Muscle of arm (tissue), 12 donors: ENCODE measurements around the gene ADORA1. TPM values are rescaled to one million over a fixed set of nuclear protein-coding genes. Genes with fewer than 3 reads are reported as not detected.

Source experiments
- DNase-seq: peaks from one replicate; pipeline ENCODE4 v3.0.0-alpha.2; 2013
- polyA plus RNA-seq, 12 donors: library from polyadenylated mRNA; unstranded; fragments of 120-200 nt; gene quantifications; one replicate each; pipeline ENCODE4 v1.2.1, GENCODE V29; 2013; ENCODE audit not compliant: insufficient read length in 12 of 12

ADORA1 gene
- polyA plus RNA-seq, 12 donors = 2.1 to 8.3 (median 3.2) TPM; not detected in 2

- no peak for DNase-seq
Measured at GRCh38 chr1:203185061-203185461, 57.5 kb downstream of the ADORA1 start.

DNA sequence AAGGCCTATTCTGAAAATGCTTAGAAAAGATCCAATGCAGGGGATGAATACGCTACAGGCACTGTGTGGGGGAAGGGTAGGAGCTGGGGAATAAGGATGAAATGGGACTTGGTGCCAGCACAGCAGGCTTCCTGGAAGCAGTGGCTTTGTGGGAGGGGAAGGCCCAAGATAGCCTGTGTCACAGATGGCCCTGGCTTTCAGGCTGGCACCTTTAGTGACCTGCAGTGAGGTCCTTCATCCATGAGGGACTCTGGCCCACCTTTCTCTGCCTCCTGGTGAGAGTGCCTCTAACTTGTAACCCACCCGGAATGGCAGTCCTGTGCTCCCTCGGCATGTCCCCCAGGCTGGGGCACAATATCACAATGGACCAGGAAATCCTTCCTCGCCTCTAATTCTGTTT, 58.1 kb downstream of the ADORA1 start:
- DNase-seq = no peak

DNA sequence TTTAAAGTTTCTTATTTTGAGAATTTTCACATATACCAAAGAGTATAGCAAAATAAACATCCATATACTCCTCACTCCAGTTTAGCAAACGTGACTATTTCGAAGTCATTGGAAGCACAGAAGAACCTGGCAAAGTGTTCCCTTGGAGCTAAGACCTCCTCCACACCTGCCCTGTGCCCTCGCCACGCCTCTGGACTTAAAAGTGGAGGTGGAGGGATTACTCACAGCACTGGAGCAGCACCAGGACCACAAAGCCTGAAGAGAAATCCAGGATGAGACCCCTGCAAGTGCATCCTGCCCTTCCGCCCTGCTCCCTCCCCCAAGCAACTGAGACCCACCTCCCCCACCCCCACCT, 58.5 kb downstream of the ADORA1 start:
- no peak for DNase-seq

DNA sequence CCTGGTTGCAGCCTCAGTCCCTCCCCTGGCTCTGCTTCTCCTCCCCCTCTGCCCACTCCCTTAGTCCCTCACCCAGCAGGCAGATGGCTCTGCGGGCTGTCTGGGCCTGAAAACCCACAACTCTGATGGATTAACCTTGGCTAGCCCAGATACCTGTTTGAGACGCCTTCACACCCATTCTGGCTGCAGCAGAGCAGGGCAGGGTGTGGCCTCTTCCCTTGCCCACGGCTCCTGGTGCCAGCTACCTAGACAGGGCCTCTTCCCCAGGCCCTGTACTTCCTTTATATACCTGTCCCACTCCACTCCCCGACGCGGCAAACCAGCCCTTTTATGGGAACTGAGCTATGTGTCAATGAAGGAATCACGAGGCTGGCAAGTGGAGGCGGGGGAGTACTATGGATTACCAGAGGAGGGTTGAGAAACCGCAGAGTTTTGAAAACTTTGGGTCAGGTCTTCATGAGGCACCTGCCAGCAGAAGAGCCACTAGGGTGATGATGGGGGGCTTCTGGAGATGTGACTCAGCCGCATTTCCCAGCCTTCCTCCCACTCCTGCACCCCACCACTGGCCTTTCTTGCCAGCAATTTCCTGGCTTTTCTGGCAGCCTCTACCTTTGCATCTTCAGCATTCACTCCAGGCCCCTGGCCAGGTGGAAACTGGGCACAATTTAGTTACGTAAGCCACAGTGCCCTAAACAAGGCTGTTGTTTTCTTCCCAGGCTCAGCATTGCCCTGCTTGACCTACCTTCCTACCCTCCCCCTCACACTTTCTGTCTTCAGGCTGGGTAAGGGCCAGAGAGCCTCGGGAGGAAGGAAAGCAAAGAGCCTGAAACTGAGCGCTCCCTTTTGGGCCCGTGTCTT, 59.1 kb downstream of the ADORA1 start, which contains the start of gene CHI3L1:
Gene CHI3L1 (minus strand): TSS at position 259 of the 858 bp plus-strand sequence. CDS start 81 bp downstream, at position 178.
- DNase-seq = no peak

- no peak for DNase-seq
Measured at GRCh38 chr1:203187304-203187685, 59.8 kb downstream of the ADORA1 start.

DNA sequence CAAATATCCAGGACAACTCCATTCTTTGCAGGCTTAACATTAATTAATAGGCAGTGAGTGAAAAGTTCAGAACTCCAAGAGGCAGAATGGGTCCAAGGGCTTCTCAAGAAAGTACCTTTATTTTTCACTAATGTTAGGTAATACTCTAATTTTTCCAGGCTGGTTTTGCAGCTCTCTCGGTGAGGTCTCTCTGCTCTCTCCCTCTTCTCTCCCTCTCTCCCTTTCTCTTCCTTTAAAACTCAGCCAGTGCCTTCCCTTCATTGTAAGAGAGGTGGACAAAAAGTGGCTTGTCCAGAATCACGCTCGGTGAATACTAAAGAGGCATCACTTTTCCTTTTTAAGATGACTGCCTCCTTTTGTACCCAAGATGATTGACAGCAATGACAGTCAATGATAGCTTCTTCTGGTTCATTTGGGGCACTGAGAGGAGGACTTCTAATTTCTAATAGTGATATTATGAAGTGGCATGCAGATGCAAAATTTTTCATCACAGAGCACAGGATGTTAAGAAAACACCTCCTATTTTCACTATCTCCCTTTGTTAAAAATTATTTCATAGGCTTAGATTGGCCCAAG, 60.3 kb downstream of the ADORA1 start:
- DNase-seq = no peak

DNA sequence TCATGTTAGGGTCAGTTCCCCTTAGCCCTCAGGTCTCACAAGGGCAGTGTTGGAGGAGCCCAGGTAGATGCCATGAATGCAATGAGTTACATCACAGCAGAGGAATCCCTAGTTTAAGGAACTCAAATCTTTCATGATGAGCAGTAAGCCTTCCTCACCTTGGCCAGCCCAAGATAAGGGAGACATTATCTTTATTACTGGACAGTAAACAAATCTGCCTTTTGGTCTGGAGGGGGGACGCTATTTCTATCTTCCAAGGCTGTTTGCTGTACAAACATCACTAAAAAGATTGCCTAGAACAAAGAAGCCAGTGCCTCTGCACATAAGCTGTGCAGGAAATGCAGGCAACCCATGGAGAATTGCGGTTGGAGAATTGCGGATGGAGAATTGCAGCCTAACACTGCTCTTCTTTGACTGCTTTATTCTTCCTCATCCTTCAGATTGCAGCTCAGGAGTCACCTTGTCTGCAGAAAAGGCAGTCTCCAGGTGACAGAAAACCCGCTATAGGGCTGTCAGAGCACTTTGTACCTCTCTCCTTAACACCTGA, 61.2 kb downstream of the ADORA1 start:
- no peak for DNase-seq

- DNase-seq = no peak
Measured at GRCh38 chr1:203189951-203190352, 62.4 kb downstream of the ADORA1 start.

DNA sequence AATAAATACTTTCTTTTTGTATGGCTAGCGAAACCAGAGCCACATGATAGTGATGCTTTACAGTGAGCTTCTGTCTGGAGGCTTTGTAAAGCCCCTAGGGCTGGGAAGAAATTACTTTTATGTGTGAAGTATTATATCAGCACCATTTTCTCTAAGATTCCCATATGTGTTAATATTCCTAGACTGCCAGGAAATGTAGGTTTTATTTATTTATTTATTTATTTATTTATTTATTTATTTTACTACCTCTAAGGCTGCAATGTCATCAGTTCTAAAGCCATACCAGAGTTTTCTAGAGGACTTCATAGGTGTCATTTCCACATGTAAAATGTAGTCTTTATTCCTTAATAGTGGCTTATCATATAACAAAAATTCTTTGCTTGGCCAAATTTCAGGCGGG, 63.4 kb downstream of the ADORA1 start:
- no peak for DNase-seq

GRCh38 chr1:203196371-203196770, 68.8 kb downstream of the ADORA1 start:
- no peak for DNase-seq

- DNase-seq = no peak
Measured at GRCh38 chr1:203197625-203198024, 70.1 kb downstream of the ADORA1 start.

DNA sequence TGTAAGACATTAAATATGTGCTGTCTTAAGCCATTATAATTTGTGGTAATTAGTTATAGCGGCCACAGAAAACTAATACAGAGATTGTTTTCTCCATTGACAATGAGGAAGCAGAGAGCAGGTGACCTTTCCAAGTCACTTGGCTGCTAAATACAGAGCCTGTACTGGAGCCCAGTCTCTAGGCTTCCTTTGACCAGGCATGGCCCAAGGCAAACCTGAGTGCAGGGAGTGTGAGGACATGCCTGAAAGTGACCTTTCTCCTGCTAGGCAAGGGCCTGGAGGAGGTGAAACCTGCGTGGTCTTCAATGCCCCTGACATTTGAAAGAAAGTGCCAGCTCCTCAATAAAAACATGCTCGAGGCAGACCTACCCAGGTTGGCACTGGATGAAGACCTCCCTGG, 71.5 kb downstream of the ADORA1 start:
- no peak for DNase-seq

- no peak for DNase-seq
Measured at GRCh38 chr1:203199481-203199815, 71.9 kb downstream of the ADORA1 start.

DNA sequence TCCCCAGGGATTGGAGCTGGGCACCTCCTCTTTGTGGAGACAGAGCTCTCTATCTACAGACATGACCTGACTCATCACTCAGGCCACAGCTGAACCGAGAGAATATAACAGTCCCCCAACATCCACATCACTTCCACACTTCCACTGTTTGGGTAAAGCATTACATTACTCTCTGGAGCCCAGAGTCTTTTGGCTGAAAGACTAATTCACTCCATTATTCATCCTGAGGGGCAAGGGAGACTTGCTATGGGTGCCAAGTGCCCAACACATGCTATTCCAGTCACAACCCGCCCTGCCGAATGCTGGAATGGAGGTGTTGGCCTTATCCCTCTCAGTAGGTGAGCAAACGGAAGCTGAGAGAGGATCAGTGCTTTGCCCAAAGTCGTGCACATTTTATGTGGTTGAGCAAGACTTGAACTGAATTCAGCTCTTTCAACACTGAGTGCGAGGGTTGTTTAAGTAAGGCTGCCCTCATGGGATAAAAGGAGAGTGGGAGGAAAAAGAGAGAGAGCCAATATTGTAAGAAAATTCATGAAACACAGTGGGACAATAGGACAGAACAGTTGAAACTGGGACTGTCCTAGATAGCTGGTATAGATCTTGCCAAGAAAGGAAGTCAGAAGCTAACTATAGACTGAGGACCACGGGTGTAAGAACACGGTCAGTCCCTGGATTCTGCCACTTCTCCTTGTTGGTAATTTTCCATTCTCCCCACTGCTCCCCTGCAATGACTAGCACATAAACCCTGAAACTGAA, 72.5 kb downstream of the ADORA1 start:
- DNase-seq = no peak

- no peak for DNase-seq
Measured at GRCh38 chr1:203200916-203201315, 73.4 kb downstream of the ADORA1 start.

- DNase-seq = no peak
Measured at GRCh38 chr1:203201516-203202205, 74.1 kb downstream of the ADORA1 start.

GRCh38 chr1:203202431-203203245, 75.1 kb downstream of the ADORA1 start:
- DNase-seq = no peak

- DNase-seq = no peak
Measured at GRCh38 chr1:203204756-203205155, 77.2 kb downstream of the ADORA1 start.

GRCh38 chr1:203206129-203206687, 78.7 kb downstream of the ADORA1 start:
- DNase-seq = no peak

- DNase-seq = no peak
Measured at GRCh38 chr1:203207751-203208150, 80.2 kb downstream of the ADORA1 start.

DNA sequence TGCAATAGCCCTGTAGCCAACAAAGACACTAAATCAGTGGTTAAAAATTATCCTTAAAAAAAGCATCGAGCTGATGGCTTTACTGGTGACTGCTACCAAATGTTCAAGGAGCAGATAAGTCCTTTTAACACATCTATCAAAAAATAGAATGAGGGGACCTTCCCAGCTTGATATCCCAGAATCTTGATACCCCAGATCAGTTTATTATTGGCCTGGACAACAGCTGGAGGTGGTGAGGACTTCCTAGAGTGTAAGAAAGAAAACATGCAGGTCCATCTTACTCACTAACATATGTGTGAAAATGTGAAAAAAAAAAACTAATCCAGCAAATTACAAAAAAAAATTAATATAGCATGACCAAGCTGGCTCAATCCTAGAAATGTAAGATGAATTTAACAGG, 80.7 kb downstream of the ADORA1 start:
- no peak for DNase-seq
